HTR-8/SVneo (cell line): ENCODE data around the gene SF1.
A peak's percentile ranks its signal among the peaks of the same experiment; 100 is the strongest.
"Not testable (repeated sequence)": the region's sequence is repeated elsewhere in the genome, so short reads cannot be mapped to it uniquely, and the experiment has no call there.

Experiments
- DNase-seq: peaks from one replicate; pipeline ENCODE4 v3.0.0; 2011; ENCODE audit warnings: low spot score, mixed read lengths; ENCODE audit not compliant: insufficient read length
- FAIRE-seq: peaks from 2 replicates; lab custom pipeline; 2011; peaks lifted over from hg19 to GRCh38; lab: Jason Lieb, UNC

The SF1 gene, protein sequence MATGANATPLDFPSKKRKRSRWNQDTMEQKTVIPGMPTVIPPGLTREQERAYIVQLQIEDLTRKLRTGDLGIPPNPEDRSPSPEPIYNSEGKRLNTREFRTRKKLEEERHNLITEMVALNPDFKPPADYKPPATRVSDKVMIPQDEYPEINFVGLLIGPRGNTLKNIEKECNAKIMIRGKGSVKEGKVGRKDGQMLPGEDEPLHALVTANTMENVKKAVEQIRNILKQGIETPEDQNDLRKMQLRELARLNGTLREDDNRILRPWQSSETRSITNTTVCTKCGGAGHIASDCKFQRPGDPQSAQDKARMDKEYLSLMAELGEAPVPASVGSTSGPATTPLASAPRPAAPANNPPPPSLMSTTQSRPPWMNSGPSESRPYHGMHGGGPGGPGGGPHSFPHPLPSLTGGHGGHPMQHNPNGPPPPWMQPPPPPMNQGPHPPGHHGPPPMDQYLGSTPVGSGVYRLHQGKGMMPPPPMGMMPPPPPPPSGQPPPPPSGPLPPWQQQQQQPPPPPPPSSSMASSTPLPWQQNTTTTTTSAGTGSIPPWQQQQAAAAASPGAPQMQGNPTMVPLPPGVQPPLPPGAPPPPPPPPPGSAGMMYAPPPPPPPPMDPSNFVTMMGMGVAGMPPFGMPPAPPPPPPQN

DNA sequence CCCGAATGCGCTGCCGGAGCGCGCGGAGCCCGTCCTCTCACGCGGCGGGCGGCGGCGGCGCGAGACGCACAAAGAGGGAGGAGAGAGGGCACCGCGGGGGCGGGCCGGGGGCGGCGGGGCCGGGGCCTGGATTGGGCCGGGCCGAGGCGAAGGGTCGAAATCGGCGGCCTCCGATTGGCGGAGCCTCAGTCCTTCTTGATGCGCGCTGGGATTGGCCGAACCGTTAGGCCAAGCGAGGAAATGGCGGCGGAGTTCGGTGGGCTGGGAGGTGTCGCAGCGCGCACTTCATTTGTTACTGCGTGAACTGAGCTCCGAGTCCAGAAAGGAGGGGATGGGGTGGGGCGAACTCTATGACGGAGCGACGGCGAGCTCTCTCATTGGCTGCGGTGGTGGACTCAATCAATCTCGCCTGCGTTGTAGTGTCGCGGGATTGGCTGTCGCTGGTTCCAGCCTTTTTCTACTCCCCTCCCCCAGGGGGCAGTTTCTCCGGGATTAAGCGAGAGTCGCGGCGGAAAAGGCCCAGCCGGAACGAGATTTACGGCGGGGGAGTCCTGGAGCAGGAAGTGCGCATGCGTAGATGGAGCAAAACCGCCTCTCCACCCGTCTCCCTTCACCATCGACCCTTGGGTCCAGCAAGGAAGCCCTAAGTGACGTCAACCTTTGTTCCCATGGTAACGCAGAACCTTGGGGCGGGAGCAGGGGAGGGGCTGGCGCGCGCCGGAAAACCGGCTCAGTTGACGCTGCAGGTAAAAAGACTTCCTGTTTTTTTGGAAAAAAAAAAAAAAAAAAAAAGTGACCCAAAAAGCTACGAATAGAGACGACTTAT is at the start of gene SF1:
TSS of gene SF1 (minus strand) at position 70 of the 826 bp plus-strand sequence. CDS start 150 bp downstream, outside the sequence.
- DNase-seq (peak; percentile 98), FAIRE-seq (peak; percentile 92)

DNA sequence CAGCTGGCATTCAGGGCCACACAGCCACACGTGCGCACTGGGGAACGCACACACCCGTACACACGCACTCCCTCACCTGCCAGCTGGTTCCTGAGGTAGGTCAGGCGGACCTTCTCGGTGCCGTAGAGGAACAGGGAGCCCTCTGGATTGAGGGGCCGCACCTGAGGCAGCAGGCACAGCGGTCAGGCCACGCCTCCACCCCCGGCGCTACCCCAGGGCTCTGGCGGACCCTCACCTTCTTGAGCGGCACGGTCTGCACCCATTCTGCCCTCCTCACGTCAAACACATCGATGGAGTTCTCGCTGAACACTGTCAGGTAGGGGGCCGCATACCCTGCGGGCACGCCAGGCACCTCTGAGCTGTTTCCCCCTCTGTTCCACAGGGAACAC is 49.1 kb upstream of the SF1 start:
- FAIRE-seq (no peak), DNase-seq (no peak)

DNA sequence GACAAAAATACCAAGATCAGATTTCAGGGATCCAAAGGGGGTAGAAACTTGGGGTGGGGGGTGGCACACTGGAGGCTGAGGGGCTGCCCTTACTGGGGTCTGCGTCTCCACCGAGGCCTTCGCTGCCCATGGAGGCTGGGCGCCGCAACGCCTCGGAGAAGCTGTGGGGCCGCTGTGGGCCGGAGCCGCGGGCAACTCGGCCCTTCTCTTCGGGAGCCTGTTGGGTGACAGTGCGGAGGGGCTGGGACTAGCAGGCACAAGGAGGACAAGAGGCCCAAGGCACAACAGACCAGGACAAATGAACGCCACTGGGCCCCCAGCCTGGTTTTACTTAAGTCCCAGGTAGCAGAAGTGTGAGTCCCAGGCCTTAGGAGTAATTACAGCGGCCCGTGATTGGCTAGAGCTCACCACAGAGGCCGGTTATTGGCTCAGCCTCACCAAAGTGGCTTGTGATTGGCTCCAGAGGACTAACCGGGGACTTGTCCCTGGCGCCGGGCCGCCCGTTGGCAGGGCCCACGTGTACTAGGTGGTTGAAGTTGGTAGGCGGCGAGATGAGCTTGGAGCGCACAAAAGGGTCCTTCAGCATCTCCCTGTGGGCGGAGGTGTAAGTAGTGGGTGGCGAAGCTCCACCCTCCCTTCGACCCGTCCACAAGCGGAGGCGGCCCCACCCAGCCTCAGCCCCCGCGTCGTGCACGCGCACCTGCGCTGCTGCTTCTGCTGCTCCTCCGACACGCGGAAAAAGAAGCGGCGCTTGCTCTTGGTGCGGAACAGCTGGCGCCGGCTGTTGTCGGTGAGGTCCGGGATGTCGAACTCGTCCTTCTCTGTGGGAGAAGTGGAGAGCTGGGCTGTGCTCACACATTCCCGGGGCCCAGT is 48.5 kb upstream of the SF1 start:
- FAIRE-seq (no peak), DNase-seq (no peak)

DNA sequence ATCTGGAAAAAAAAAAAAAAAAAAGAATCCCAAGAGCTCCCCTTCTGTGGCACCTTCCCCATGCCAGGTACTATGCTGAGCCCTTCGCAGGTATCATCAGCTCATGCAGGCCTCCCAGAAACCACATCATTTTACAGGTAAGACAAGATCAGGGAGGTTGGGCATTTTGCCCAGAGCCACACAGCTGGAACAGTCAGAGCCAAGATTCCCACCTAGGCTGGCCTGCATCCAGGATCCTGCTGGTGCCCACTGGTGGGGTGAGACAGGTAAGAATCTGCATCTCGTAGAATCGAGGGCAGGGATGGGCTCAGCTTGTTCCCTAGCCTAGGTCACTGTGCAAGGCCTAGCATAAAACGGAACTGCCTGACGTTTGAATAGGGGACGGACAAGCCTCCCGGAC is 47.7 kb upstream of the SF1 start:
- no peak for DNase-seq
- FAIRE-seq, result no peak

DNA sequence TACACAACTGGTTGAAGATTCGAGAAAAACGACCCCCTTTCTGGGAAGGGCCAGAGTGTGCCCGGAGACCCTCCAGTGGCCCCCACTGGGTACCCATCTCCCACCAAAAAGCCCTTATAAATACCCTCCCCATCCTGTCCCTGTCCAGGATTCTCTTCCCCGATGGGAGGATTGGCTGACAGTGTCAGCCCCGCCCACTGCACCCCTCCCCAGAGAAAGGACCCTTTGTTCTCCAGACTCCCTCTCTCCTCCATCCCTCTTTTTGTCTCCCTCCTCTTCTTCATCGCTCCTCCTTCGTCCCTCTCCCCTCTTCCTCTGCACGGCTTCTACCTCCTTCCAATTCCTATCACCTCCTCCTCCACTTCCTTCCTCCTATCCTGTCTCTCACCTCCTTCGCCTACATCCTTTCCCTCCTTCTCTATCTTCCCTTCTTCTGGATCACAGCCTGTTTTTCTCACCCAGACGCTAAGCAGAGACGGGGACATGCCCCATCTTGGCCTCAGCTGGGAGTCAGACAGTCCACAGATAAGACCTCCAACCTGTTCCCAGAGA is 45.3 kb upstream of the SF1 start:
- DNase-seq, result no peak
- FAIRE-seq, result no peak

DNA sequence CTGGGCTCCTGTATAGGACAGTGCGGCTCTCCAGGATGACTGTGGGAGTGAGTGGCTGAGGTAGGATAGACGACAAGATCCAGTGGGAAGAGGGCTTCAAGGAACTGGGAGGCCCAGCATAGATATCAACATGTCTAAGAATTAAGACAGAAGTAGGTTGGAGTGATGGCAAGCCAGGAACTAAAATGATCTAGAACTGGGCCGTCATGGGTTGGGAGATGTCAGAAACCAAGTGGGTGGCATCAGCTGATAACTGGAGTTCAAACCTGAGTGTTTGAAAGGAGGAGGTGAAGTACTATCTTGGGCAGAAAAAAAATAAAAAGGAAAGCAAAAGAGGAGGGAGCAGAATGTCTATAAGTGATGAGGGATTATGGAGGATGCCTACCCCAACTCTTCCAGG is 39.1 kb upstream of the SF1 start:
- DNase-seq, result no peak
- FAIRE-seq, result no peak

DNA sequence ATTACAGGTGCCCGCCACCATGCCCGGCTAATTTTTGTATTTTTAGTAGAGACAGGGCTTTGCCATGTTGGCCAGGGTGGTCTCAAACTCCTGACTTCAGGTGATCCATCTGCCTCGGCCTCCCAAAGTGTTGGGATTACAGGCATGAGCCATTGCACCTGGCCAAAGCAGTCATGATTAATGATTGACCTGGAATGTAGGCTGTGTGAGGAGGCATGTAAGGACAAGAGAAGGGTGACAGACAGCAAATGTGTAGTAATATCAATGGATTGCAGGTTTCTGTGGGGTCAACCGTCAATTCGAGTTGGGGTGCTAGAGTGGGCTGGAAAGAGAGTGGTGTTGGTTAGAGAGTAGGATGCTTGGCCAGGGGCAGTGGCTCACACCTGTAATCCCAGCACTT is 37.1 kb upstream of the SF1 start:
- FAIRE-seq, DNase-seq: not testable (repeated sequence)

DNA sequence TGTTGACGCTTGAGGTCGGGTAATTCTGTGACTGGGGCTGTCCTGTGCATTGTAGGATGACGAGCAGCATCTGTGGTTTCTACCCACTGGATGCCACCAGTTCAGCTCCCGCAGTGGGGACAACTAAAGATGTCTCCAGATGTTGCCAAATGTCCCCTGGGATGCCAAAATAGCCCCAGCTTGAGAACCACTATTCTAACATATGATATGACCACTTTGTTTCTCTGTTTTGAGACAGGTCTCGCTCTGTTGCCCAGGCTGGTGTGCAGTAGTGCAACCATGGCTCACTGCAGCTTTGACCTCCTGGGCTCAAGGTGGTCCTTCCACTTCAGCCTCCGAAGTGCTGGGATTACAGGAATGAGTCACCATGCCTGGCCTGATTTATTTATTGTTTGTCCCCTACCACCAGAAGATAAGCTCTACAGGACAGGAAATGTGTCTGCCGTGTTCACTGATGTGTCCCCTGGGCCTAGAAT is 36.4 kb upstream of the SF1 start:
- DNase-seq (no peak), FAIRE-seq (no peak)

DNA sequence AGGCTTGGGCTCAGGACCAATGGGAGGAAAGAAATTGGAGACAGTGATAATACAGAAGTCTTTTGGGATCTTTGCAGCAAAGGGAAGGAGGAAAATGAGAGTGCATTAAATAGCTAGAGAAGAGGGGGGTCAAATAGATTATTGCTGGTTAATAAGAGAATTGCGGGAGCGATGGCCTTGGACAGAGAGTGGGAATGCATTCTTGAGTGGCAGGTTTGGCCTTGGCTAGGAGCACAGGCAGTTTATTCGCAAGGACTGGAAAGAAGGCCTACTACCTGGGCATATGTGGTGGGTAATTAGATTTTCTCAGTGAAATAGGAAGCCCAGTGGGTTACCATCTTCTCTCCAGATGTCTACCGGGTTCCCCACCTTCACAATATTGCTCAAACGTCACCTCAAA is 35.5 kb upstream of the SF1 start:
- FAIRE-seq (no peak), DNase-seq (no peak)

DNA sequence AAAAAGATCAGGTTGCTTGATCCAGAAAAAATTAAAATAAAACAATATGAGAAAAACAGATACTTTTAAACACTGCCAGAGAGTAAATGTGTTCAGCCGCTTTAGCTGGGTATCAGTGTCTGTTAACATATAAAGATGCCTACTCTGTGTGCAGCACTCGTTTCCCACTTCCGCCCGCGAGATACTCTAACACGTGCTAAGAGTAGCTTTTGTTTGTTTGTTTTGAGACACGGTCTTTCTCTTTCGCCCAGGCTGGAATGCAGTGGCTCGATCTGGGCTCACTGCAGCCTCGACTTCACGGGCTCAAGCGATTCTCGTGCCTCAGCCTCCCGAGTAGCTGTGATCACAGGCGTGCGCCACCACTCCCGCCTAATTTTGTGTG is 32.5 kb upstream of the SF1 start:
- DNase-seq, result no peak
- FAIRE-seq, result no peak

DNA sequence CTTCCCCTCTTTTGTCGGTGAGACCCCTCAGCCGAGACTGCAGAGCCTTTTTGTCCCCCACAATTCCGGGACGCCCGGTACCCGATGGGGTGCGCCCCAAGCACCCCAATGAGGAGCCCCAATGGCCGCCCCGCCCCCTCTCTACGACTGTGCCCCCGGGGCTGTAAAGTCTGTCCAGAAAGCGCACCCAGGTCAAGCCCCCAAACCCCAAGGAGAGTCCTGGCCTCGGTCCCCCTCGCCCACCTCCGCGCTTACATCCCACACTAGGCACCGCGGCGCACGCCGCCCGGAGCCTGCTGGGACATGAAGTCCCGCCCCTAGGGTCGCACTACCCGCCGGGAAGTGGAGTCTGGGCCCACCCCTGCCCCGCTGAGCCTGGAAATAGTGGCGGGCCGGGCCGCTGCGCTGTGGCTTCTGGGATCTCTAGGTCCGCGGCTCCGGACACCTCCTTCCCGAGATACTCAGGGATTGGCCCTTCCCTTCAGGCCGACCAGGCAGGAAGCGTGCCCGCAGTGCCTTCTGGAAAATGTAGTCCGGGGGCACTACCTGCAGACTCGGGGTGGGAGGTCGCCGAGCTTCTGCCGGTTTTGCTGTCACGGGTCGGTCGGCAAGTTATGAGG is 32.0 kb upstream of the SF1 start, which contains the start of gene MEN1:
TSS of gene MEN1 (minus strand) at position 281 of the 620 bp plus-strand sequence. CDS start 442 bp downstream, outside the sequence.
- peak; percentile 58 for FAIRE-seq
- peak; percentile 96 for DNase-seq

DNA sequence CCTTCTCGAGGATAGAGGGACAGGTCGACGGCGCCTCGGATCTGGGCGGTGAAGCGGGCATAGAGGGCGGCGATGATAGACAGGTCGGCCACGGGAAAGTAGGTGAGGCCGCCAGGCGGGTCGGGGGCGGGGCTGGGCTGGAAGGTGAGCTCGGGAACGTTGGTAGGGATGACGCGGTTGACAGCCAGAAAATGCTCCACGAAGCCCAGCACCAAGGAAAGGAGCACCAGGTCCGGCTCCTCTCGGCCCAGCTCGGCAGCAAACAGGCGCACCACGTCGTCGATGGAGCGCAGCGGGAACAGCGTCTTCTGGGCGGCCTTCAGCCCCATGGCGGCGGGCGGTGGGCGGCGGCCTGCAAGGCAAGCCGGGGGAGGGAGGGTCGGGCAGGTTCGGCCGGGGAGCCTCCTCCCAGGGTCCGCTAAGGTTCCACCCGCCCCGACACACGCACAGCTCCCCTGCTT is 31.5 kb upstream of the SF1 start:
- DNase-seq, result no peak
- no peak for FAIRE-seq

DNA sequence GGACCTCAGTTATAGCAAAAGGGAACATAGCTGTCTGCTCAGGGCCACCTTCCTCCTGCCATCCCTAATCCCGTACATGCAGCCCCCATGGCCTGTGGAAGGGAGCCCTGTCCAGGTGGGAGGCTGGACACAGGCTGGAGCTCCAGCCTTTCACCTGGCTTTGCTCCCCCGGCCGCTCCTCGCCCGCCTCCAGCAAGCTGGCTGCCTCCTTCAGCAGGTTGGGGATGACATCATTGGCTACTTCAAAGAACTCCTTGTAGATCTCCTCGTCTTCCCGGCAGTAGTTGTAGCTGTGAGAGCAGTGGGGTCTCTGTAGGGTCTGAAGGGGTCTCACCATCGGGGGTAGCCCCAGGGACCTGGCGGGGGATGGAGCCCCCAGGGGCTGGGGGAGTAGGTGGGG is 27.1 kb upstream of the SF1 start:
- FAIRE-seq (no peak), DNase-seq (no peak)

DNA sequence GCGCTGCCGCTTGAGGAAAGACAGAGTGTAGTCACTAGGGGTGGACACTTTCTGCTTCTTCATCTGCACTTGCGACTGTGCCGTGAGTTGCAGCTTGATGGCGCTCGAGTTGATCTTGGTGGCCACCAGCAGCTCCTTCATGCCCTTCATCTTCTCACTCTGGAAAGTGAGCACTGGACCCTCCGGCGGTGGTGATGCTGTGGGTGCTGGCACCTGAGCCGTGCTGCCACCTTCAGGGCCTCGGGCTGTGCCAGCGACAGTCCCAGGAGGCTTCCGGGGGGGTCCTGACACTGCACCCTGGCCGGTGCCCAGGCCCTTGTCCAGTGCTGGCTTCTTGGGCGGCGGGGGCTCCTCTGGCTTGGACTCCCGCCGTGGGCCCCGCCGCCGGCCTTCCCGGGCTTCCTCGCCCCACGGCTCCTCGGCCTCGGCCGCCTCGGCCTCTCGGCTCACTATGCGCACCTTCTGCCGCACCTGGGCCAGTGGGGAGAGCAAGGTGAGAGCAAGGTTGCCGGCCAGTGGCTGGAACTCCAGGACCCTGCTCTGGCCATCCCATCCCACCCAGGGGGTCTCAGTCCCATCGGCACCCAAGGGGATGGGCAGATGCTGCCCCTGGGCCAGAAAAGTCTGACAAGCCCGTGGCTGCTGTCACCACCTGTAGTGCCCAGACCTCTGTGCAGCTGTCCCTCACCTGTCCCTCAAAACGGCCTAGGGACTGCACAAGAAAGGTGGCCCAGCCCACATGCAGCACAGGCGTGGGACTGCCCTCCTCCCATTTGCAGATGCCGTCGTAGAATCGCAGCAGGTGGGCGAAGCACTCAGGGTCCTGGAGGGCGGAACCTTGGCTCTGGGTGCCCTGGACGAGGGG is 26.2 kb upstream of the SF1 start:
- DNase-seq, result no peak

DNA sequence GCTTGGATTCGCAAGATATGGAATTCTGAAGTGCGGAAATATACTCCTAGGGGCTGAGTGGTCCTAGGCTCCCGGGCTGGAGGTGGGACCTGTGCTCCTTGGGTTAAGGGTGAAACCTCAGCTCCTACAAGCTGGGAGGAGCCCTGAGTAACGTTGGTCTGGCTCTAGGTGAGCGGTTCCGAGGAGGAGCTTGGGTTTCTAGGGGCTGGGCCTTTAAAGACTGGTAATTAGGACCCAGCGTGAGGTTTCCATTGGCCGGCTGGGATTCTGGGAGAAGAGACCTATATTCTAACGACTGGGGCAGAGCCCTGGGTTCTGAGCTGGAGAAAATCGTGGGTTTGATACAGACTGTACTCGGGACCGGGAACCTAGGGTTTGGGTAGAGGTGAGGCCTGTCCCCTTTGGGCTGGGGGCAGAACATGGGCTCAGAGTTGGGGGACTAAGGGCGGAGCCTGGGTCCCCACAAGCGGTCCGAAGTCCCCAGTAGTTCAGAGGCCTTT is 25.6 kb upstream of the SF1 start:
- FAIRE-seq (no peak), DNase-seq (no peak)

More for the DNA sequence above, 26.2 kb upstream of the SF1 start:
- FAIRE-seq, result no peak

DNA sequence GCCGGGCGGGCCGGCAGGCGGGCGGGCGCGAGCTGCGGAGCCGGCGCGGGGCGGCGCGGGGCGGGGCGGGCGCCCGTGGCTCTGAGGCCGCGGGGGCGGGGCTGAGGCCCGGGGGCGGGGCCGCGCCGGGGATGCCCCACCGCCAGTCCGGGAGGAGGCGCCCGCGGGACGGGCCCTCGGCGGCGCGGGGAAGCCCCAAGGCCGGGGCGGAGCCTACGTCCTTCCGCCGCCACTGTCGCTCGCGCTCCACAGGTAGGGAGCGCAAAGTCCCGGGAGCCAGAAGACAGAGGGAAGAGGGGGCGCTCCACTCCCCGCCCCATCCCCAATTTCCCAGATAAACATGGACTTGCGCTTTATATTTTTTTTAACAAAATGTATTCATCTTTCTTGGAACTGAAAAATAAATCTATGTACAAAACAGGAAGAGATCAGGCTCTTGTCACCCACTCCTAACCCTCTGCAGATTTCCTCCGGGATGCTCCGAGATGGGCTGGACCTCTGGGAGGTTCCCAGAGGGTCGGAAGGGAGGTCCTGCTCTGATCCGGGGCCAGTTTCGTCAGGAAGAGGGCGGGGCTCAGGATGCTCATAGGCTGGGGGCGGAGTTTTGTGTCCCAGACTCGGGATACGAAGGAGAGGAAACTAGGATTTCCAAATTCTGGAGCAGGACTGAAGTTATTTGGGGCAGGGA is 25.0 kb upstream of the SF1 start, which contains the start of gene MAP4K2:
TSS of gene MAP4K2 (minus strand) at position 57 of the 688 bp plus-strand sequence. CDS start 65 bp downstream, outside the sequence.
- DNase-seq (peak; percentile 87), FAIRE-seq (no peak)
